Panc1 (cell line): ENCODE data around the gene STKLD1.

Experiments used
- CTCF ChIP-seq: fragments of 450-650 bp; IDR thresholded peaks from 2 replicates; pipeline ENCODE4 v1.5.1; 2017; ENCODE audit warnings: mild to moderate bottlenecking
- POLR2AphosphoS5 ChIP-seq: IDR thresholded peaks from 2 replicates; pipeline ENCODE4 v1.6.1; 2012; ENCODE audit warnings: mild to moderate bottlenecking, low read depth, low read length, moderate library complexity
- TCF7L2 ChIP-seq: IDR thresholded peaks from 2 replicates; pipeline ENCODE4 v1.6.1; 2011; ENCODE audit warnings: mild to moderate bottlenecking, low read depth, low read length, inconsistent platforms
- TF ChIP-seq, protein P1 (sequence below), 2 experiments: IDR thresholded peaks; 2 replicates each; pipeline ENCODE4 v1.6.1; 2011 to 2012; ENCODE audit warnings: low read depth in 2 of 2, control low read depth in 1 of 2, low read length in 1 of 2, mild to moderate bottlenecking in 1 of 2, moderate library complexity in 1 of 2; ENCODE audit not compliant: insufficient read depth in 1 of 2

GRCh38 chr9:133367778-133368177 lies 8.4 kb upstream of the STKLD1 start:
- TF ChIP-seq POLR2AphosphoS5 (no peak), CTCF (no peak), TCF7L2 (no peak)
- TF ChIP-seq, protein P1, sequence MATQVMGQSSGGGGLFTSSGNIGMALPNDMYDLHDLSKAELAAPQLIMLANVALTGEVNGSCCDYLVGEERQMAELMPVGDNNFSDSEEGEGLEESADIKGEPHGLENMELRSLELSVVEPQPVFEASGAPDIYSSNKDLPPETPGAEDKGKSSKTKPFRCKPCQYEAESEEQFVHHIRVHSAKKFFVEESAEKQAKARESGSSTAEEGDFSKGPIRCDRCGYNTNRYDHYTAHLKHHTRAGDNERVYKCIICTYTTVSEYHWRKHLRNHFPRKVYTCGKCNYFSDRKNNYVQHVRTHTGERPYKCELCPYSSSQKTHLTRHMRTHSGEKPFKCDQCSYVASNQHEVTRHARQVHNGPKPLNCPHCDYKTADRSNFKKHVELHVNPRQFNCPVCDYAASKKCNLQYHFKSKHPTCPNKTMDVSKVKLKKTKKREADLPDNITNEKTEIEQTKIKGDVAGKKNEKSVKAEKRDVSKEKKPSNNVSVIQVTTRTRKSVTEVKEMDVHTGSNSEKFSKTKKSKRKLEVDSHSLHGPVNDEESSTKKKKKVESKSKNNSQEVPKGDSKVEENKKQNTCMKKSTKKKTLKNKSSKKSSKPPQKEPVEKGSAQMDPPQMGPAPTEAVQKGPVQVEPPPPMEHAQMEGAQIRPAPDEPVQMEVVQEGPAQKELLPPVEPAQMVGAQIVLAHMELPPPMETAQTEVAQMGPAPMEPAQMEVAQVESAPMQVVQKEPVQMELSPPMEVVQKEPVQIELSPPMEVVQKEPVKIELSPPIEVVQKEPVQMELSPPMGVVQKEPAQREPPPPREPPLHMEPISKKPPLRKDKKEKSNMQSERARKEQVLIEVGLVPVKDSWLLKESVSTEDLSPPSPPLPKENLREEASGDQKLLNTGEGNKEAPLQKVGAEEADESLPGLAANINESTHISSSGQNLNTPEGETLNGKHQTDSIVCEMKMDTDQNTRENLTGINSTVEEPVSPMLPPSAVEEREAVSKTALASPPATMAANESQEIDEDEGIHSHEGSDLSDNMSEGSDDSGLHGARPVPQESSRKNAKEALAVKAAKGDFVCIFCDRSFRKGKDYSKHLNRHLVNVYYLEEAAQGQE (IDR thresholded peaks at IDR 0.05; ENCODE audit: insufficient read depth in 1 of 2, low read depth in 2 of 2, low read length in 1 of 2): no peak
